Skin of body (tissue), 2 donors: ENCODE results near the gene PFKP. TPM values are rescaled to one million over a fixed set of nuclear protein-coding genes. Genes with fewer than 3 reads are reported as not detected.

ENCODE experiments used
- DNase-seq: peaks from one replicate; lab custom pipeline; 2025; lab: John Stamatoyannopoulos, UW
- total RNA-seq: library from RNA; depleted of rRNA; stranded (reverse); fragments of >200 nt; gene quantifications from one replicate; pipeline ENCODE4 v1.2.3, GENCODE V29; 2014

PFKP gene
- total RNA-seq, result 14.1 TPM

GRCh38 chr10:3067118-3067858 is at the start of gene PFKP:
Gene PFKP, plus strand, starts transcription at chr10:3067548. Its CDS starts 48 bp downstream, at chr10:3067596.
- DNase-seq, result no peak

GRCh38 chr10:3018247-3018646 is 49.1 kb upstream of the PFKP start:
- DNase-seq, result no peak

DNA sequence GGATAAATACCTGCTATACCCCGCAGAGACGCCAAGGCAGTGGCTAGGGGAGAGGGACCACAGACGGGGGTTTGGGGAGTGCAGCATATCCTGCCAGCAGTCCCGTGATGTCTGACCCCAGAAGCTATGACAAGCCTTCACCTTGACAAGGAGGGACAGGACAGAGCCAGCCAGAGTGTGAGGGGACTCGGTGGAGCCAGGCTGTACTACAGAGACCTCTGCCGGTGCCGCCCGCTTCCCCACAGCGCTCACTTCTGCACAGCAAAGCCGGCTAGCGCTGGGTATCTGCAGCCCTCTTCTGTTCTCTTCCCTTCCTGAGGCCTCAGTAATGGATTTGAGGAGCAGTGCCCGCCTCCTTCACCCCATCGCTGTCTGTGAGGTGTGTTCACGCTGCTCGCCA is 47.0 kb upstream of the PFKP start:
- no peak for DNase-seq

- no peak for DNase-seq
Observed at GRCh38 chr10:3020881-3021280, 46.5 kb upstream of the PFKP start.

GRCh38 chr10:3022027-3022426 is 45.3 kb upstream of the PFKP start:
- DNase-seq, result no peak

- DNase-seq, result no peak
Observed at GRCh38 chr10:3023892-3024291, 43.5 kb upstream of the PFKP start.

- no peak for DNase-seq
Observed at GRCh38 chr10:3025026-3025683, 42.2 kb upstream of the PFKP start.

GRCh38 chr10:3027866-3028265 is 39.5 kb upstream of the PFKP start:
- DNase-seq, result no peak

DNA sequence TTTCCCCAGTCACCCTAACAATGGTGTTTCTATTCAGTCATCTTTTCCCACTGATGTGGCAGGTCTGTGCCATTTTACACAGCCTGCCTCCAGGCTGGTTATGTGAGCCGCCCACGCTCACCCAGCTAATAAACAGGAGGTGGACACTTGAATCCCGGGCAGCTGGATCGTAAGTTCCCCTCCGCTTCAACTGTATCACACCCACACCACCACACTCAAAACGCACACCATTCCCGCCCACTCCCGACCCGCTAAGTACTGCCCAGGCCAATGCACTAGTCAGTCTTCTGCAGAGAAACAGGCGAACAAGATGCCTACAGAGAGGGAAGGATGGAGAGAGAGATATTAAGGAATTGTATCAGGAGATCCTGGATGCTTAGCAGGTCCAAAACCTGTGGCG is 38.9 kb upstream of the PFKP start:
- no peak for DNase-seq

DNA sequence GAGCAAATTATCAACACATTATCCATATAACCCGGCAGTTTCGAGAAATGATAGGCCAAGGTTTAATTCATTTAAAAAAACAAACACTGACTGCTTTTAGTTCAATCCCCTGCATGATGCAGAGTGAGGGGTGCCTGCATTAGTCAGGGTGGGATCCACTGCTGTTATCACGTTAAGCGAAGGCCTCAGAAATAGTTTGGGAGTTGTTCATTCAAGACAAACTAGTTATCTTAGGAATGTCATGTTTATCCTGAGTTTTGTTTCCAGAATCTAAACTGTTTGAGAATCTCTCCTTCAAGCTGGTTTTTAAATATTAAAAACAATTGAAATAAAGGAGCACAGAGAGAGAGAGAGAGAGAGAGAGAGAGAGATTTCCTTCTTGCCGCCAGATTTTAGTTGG is 36.6 kb upstream of the PFKP start:
- DNase-seq, result no peak

DNA sequence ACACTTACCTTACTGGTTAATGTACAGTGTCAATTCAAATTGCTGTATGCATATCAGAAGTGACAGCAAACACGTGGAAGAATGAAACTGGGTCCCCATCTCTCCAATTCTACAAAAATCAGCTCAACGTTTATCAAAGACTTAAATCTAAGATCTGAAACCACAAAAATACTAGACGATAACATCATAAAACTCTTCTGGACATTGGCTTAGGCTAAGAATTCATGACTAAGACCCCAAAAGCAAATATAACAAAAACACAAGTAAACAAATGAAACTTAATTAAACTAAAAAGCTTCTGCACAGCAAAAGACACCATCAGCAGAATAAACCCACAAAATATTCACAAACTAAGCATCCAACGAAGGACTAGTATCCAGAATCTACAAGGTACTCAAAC is 35.9 kb upstream of the PFKP start:
- DNase-seq, result no peak

GRCh38 chr10:3033925-3034324 is 33.4 kb upstream of the PFKP start:
- DNase-seq, result no peak

- no peak for DNase-seq
Observed at GRCh38 chr10:3034616-3035015, 32.7 kb upstream of the PFKP start.

- DNase-seq, result no peak
Observed at GRCh38 chr10:3036155-3037021, 31.0 kb upstream of the PFKP start.

GRCh38 chr10:3037182-3037581 is 30.2 kb upstream of the PFKP start:
- no peak for DNase-seq

- no peak for DNase-seq
Observed at GRCh38 chr10:3040069-3040468, 27.3 kb upstream of the PFKP start.

DNA sequence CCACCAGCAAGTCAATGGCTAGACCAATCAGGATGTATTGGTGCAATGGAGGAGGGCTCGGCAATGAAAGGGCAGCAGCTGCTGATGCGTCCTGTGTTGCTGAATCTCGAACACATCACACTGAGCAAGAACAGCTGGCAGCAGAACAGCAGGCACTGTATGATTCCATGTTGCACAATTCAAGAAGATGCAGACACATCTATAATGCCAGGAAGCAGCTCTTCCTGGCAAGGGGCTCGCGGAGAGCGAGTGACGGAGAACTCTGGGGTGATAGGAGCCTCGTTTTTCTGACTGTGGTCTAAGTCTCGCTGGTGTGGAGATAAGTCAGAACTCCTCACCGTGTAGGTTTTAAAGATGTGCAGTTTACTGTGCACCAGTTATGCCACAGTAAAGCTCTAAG is 24.8 kb upstream of the PFKP start:
- DNase-seq, result no peak

DNA sequence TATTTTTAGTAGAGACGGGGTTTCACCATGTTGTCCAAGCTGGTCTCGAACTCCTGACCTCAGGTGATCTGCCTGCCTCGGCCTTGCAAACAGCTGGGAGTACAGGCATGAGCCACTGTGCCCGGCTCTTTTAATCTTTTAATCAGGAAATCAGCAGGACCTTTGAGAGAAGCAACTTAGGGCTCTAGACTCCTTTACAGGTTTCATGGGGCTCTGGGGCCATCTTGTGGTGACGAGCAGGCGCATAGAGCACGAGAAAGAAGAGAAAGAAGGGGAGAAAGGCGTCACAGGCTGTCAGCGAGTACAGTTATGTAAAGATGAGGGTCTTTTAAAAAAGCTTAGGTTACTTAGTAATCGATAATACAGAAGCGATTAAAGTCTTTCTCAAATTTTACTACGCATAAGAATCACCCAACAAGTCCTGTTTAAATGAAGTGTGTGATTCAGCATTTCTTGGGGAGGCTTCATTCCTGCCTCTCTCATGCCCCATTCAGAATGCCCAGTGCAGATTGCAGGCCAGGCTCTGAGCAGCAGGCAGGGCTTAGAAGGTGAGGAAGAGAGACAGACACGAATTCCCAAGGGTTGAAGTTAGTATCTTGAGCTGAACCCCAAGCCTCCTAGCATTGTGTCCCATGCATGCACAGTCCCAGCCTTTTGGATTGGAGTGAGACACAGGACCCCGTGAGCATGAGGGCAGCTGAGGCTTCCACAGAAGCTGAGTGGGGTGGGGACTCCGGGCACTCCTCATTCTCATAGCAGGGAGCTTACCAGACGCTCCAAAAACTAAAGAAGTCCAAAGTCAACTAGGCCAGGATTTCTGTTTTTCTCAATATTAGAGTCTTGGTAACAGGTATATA is 23.6 kb upstream of the PFKP start:
- DNase-seq, result peak; percentile 45

- no peak for DNase-seq
Observed at GRCh38 chr10:3045471-3046209, 21.7 kb upstream of the PFKP start.

- DNase-seq, result no peak
Observed at GRCh38 chr10:3046210-3046779, 21.1 kb upstream of the PFKP start.
